MCF 10A (cell line): Measurements from ENCODE around the gene MED14. TPM values are rescaled to one million over a fixed set of nuclear protein-coding genes. Genes with fewer than 3 reads are reported as not detected.

ENCODE experiments used
- BruUV-seq: library from RNA; stranded (reverse); fragments of 400-500 nt; replicated peaks from 2 replicates; lab custom pipeline; 2021; lab: Mats Ljungman, UMichigan
- CTCF ChIA-PET: fragments of 300-600 bp; sonication (Branson Sonifier 250); formaldehyde crosslinking; extraction: SDS; loops from one replicate; lab custom pipeline; 2021; ENCODE audit warnings: antibody characterized with exemption, inconsistent platforms; lab: Yijun Ruan, JAX
- POLR2A ChIA-PET: fragments of 300-600, 350-650 bp; sonication (Branson Sonifier 250); formaldehyde crosslinking; extraction: SDS; loops from one replicate; lab custom pipeline; 2020; ENCODE audit warnings: antibody characterized with exemption, inconsistent platforms; lab: Yijun Ruan, JAX
- DNase-seq: peaks from one replicate; pipeline ENCODE4 v3.0.0-alpha.2; 2018; ENCODE audit not compliant: unreplicated experiment
- H3K27ac Mint-ChIP-seq: one replicate; pipeline ENCODE4 v1.8.0; 2022; ENCODE audit warnings: mild to moderate bottlenecking, low read depth, mixed read lengths; ENCODE audit not compliant: unreplicated experiment
- H3K27me3 Mint-ChIP-seq: one replicate; pipeline ENCODE4 v1.8.0; 2022; ENCODE audit warnings: mixed read lengths; ENCODE audit not compliant: insufficient read depth, unreplicated experiment
- H3K36me3 Mint-ChIP-seq: one replicate; pipeline ENCODE4 v1.8.0; 2022; ENCODE audit warnings: mild to moderate bottlenecking, moderate library complexity, mixed read lengths; ENCODE audit not compliant: insufficient read depth, unreplicated experiment
- H3K4me1 Mint-ChIP-seq: one replicate; pipeline ENCODE4 v1.8.0; 2022; ENCODE audit warnings: mixed read lengths; ENCODE audit not compliant: insufficient read depth, unreplicated experiment
- H3K4me3 Mint-ChIP-seq: one replicate; pipeline ENCODE4 v1.8.0; 2022; ENCODE audit warnings: mild to moderate bottlenecking, moderate library complexity, mixed read lengths; ENCODE audit not compliant: unreplicated experiment
- H3K9me3 Mint-ChIP-seq: one replicate; pipeline ENCODE4 v1.8.0; 2022; ENCODE audit warnings: mixed read lengths; ENCODE audit not compliant: unreplicated experiment
- intact Hi-C: fragments of 100-400 bp; cut with micrococcal nuclease; formaldehyde crosslinking; loops from 2 replicates; pipeline ENCODE4 v1.14.1; 2022
- total RNA-seq: library from RNA; stranded (reverse); gene quantifications from 2 replicates; pipeline ENCODE4 v1.2.3, GENCODE V29; 2022
- TF ChIP-seq, protein P1 (sequence below): fragments of 200-600 bp; IDR thresholded peaks from one replicate; pipeline ENCODE4 v1.8.0; 2022; ENCODE audit warnings: antibody characterized with exemption, mild to moderate bottlenecking; ENCODE audit not compliant: unreplicated experiment

MED14 gene
- total RNA-seq, 1 experiment from 2014 or later, result 36.4 TPM

DNA sequence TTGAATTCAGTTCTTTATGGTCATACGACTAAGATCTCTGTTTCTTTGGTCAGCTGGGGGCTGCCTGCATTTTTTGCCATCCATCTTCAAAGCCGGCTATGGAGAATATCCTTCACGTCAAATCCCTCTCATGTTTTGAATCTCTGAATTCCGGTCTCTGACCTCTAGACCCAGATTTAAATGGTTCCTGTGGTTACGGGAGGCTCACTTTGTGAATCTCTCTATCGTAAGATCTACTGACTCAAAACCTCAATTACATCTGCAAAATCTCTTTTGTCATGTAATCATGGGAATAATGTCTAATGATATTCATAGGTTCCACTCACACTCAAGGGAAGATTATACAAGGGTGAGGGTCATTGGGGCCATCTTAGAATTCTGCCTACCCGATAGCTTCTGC, 117.8 kb downstream of the MED14 start:
- TF ChIP-seq, protein P1, sequence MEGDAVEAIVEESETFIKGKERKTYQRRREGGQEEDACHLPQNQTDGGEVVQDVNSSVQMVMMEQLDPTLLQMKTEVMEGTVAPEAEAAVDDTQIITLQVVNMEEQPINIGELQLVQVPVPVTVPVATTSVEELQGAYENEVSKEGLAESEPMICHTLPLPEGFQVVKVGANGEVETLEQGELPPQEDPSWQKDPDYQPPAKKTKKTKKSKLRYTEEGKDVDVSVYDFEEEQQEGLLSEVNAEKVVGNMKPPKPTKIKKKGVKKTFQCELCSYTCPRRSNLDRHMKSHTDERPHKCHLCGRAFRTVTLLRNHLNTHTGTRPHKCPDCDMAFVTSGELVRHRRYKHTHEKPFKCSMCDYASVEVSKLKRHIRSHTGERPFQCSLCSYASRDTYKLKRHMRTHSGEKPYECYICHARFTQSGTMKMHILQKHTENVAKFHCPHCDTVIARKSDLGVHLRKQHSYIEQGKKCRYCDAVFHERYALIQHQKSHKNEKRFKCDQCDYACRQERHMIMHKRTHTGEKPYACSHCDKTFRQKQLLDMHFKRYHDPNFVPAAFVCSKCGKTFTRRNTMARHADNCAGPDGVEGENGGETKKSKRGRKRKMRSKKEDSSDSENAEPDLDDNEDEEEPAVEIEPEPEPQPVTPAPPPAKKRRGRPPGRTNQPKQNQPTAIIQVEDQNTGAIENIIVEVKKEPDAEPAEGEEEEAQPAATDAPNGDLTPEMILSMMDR, result no peak
- H3K9me3 Mint-ChIP-seq, result no peaks in the 10 kb centered on the region
- no peak for DNase-seq
- H3K4me3 Mint-ChIP-seq, result no peak overlapping the region
- H3K27ac Mint-ChIP-seq, result no peak overlapping the region
- intact Hi-C loops, result no loop called here
- CTCF ChIA-PET, result interaction anchor here (0.6 to 1.0 kb wide), 3 partner anchors 27 to 76 kb away, joined by 3 read pairs; no protein-coding TSS in a partner anchor
- no peaks in the 10 kb centered on the region for H3K4me1 Mint-ChIP-seq
- peaks cover 17% of the 10 kb centered on the region for H3K27me3 Mint-ChIP-seq
- POLR2A ChIA-PET, result interaction anchor here (0.6 kb wide), 1 partner anchor 477 kb away, joined by 3 read pairs; no protein-coding TSS in a partner anchor
- no peaks in the 10 kb centered on the region for H3K36me3 Mint-ChIP-seq
- no TSS peak for BruUV-seq

DNA sequence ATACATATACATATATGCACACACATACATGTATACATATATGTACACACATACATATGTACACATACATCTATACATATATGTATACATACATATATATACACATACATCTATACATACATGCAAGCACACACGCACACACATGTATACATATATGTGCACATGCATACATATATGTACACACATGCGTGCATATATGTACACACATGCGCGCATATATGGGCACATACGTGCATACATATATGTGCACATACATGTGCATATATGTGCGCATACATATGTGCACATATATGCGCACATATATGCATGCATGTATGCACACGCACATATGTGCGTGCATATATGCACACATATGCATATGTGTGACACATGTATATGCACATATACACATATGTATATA, 119.4 kb downstream of the MED14 start:
- TF ChIP-seq, protein P1, result no peak
- Mint-ChIP-seq H3K36me3 (no peaks in the 10 kb centered on the region), H3K27ac (no peak overlapping the region), H3K4me1 (no peaks in the 10 kb centered on the region), H3K4me3 (no peak overlapping the region), H3K9me3 (no peaks in the 10 kb centered on the region), H3K27me3 (peaks cover 2% of the 10 kb centered on the region)
- no TSS peak for BruUV-seq
- CTCF ChIA-PET, result no interaction called here
- POLR2A ChIA-PET, result no interaction called here
- DNase-seq, result no peak
- intact Hi-C loops, result no loop called here

DNA sequence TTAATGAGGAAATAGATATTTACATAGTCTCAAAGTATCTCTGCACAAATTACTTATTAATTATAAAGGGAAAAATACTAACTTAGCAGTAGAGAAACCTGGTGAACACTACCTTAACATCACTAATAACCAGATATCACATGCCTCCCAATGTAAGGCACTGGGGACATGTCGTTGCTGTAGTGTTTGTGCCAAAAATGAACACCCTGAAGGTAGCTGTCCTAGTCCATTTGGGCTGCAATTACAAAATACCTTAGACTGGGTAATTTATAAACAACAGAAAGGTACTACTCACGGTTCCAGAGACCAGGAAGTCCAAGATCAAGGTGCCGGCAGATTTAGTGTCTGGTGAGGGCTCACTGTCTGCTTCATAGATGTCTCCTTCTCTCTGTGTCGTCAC, 122.8 kb downstream of the MED14 start:
- BruUV-seq, result no TSS peak
- H3K36me3 Mint-ChIP-seq, result no peaks in the 10 kb centered on the region
- CTCF ChIA-PET, result interaction anchor here (0.9 kb wide), 1 partner anchor 8 kb away, joined by 4 read pairs; no protein-coding TSS in a partner anchor
- no peak overlapping the region for H3K27ac Mint-ChIP-seq
- TF ChIP-seq, protein P1, result no peak
- peaks cover 6% of the 10 kb centered on the region for H3K27me3 Mint-ChIP-seq
- no peak for DNase-seq
- POLR2A ChIA-PET, result no interaction called here
- intact Hi-C loops, result no loop called here
- H3K4me3 Mint-ChIP-seq, result no peak overlapping the region
- H3K9me3 Mint-ChIP-seq, result no peaks in the 10 kb centered on the region
- no peaks in the 10 kb centered on the region for H3K4me1 Mint-ChIP-seq

DNA sequence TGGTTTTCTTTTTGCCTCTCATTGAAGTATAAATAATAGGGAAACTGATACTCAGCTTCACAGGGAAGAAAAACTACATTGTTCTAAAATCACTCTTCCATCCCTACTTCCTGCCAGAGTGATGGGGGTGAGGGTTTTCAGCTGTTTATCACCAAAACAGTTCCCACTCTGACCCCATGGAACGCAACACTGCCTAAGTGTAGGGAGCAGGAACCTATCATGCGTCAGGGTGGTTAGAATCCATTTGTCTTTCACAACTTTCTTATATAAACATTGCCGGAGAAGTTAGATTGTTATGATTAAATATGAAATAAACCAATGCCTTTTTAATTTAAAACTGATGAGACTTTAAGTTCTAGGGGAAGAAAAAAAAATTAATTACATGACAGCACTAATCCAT, 128.0 kb downstream of the MED14 start:
- Mint-ChIP-seq H3K4me1 (no peaks in the 10 kb centered on the region), H3K27me3 (peaks cover 37% of the 10 kb centered on the region), H3K27ac (no peak overlapping the region), H3K4me3 (no peak overlapping the region), H3K9me3 (no peaks in the 10 kb centered on the region), H3K36me3 (peaks cover 25% of the 10 kb centered on the region)
- BruUV-seq, result no TSS peak
- TF ChIP-seq, protein P1, result no peak
- intact Hi-C loops, result no loop called here
- DNase-seq, result no peak
- POLR2A ChIA-PET, result no interaction called here
- CTCF ChIA-PET, result no interaction called here
